Keratinocyte (primary cell): Measurements from ENCODE around the gene PITPNC1. TPM values are rescaled to one million over a fixed set of nuclear protein-coding genes. Genes with fewer than 3 reads are reported as not detected.

ENCODE experiments used
- DNase-seq: peaks from one replicate; pipeline ENCODE4 v3.0.0-alpha.2; 2011; ENCODE audit warnings: low read depth, missing footprints, low spot score
- FAIRE-seq: peaks from 2 replicates; lab custom pipeline; 2011; peaks lifted over from hg19 to GRCh38; lab: Jason Lieb, UNC
- H2AFZ ChIP-seq: 2 replicates; pipeline ENCODE4 v1.6.0; 2012; ENCODE audit warnings: low read length, control low read depth, inconsistent platforms; ENCODE audit not compliant: control insufficient read depth
- H3K27ac ChIP-seq: 2 replicates; pipeline ENCODE4 v1.5.1; 2011; ENCODE audit warnings: low read length; ENCODE audit not compliant: control insufficient read depth, insufficient read depth
- H3K27me3 ChIP-seq: 3 replicates; pipeline ENCODE4 v1.6.0; 2011; ENCODE audit warnings: low read length; ENCODE audit not compliant: control insufficient read depth, insufficient read depth; ENCODE audit errors: extremely low read depth
- H3K36me3 ChIP-seq, 2 experiments: 2 replicates in 1 of 2; 3 replicates in 1 of 2; pipeline ENCODE4 v1.5.1; 2011; ENCODE audit warnings: low read length in 2 of 2, mild to moderate bottlenecking in 1 of 2; ENCODE audit not compliant: control insufficient read depth in 2 of 2, insufficient read depth in 2 of 2; ENCODE audit errors: extremely low read depth in 1 of 2
- H3K4me1 ChIP-seq: 3 replicates; pipeline ENCODE4 v1.5.1; 2011; ENCODE audit warnings: low read length; ENCODE audit not compliant: control insufficient read depth, insufficient read depth; ENCODE audit errors: extremely low read depth
- H3K4me2 ChIP-seq: 3 replicates; pipeline ENCODE4 v1.6.0; 2011; ENCODE audit warnings: low read depth, low read length; ENCODE audit not compliant: control insufficient read depth, insufficient read depth; ENCODE audit errors: extremely low read depth
- H3K4me3 ChIP-seq, 3 experiments: fragments of 200-600 bp in 1 of 3; sonication (generic) in 1 of 3; 2 replicates in 2 of 3; 3 replicates in 1 of 3; pipeline ENCODE4 v1.5.1; 2011 to 2016; ENCODE audit warnings: low read length in 3 of 3, mild to moderate bottlenecking in 3 of 3, control low read depth in 2 of 3, inconsistent platforms in 1 of 3, low read depth in 1 of 3, mixed read lengths in 1 of 3, mixed run types in 1 of 3, moderate library complexity in 1 of 3; ENCODE audit not compliant: control insufficient read depth in 2 of 3, insufficient read depth in 2 of 3; ENCODE audit errors: extremely low read depth in 1 of 3
- H3K79me2 ChIP-seq: 2 replicates; pipeline ENCODE4 v1.6.0; 2012; ENCODE audit warnings: low read length; ENCODE audit not compliant: control insufficient read depth, insufficient read depth
- H3K9ac ChIP-seq: 3 replicates; pipeline ENCODE4 v1.6.0; 2011; ENCODE audit warnings: low read length; ENCODE audit not compliant: control insufficient read depth, insufficient read depth; ENCODE audit errors: extremely low read depth
- H3K9me1 ChIP-seq: 3 replicates; pipeline ENCODE4 v1.6.0; 2011; ENCODE audit warnings: low read length; ENCODE audit not compliant: control insufficient read depth, insufficient read depth; ENCODE audit errors: extremely low read depth
- H3K9me3 ChIP-seq: 2 replicates; pipeline ENCODE4 v1.5.1; 2012; ENCODE audit warnings: low read depth, low read length; ENCODE audit not compliant: control insufficient read depth
- H4K20me1 ChIP-seq: 3 replicates; pipeline ENCODE4 v1.6.0; 2011; ENCODE audit warnings: low read length; ENCODE audit not compliant: control insufficient read depth, insufficient read depth; ENCODE audit errors: extremely low read depth
- EZH2 ChIP-seq: IDR thresholded peaks from one replicate; pipeline ENCODE4 v1.6.1; 2012; ENCODE audit warnings: inconsistent platforms, mild to moderate bottlenecking, low read length, moderate library complexity
- dilution Hi-C: fragments of 300-500 bp; cut with MboI; formaldehyde crosslinking; loops from one replicate; pipeline ENCODE4 v1.7.0; 2020; ENCODE audit warnings: low sequenced_read_pairs; ENCODE audit not compliant: extremely low pct_ligation_motif_present
- polyA plus RNA-seq, 5 experiments: library from polyadenylated mRNA; depleted of rRNA in 3 of 5; stranded (reverse) in 3 of 5; stranded (forward) in 1 of 5; unstranded in 1 of 5; fragments of >200 nt; gene quantifications; 1 replicate in 1 of 5; 2 replicates in 3 of 5; 3 replicates in 1 of 5; pipeline versions ENCODE4 v1.2.1 to v1.2.3, GENCODE V29; 2011 to 2012; ENCODE audit warnings: missing spikeins in 2 of 5, low read depth in 1 of 5, low replicate concordance in 1 of 5
- TF ChIP-seq, protein P1 (sequence below), 3 experiments: IDR thresholded peaks in 1 of 3; conservative IDR thresholded peaks in 1 of 3; optimal IDR thresholded peaks in 1 of 3; 2 replicates in 2 of 3; 3 replicates in 1 of 3; pipeline versions ENCODE3 to v1.5.1; 2011; ENCODE audit warnings: low read length in 3 of 3, mild to moderate bottlenecking in 3 of 3, moderate library complexity in 2 of 3, control low read depth in 1 of 3, inconsistent platforms in 1 of 3; ENCODE audit not compliant: insufficient read depth in 2 of 3; ENCODE audit errors: extremely low read depth in 1 of 3

PITPNC1 gene
- polyA plus RNA-seq, 1 donor (not counting 4 experiments of a cell fraction or from before 2014, with no cell fraction given), result 24.8 TPM

DNA sequence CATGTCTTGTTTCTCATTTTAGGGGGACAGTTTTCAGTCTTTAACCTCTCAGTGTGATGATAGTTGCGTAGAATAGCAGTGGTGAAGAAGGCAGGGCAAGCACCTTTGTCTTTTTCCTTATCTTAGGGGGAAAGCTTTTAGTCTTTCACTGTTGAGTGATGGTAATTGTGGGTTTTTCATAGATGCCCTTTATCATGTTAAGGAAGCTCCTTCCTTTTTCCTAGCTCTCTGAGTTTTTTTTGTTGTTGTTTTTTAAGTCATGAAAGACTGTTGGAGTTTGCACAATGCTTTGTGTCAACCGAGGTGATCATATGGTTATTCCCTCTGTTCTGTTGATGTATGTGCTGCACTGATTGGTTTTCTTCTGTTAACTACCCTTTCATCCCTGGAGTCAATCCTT is 356.4 kb downstream of the PITPNC1 start:
- Histone ChIP-seq H3K9ac (no peak overlapping the region), H3K36me3 (peaks cover 13 to 35% of the 10 kb centered on the region in 2 experiments), H3K4me3 (no peak overlapping the region), H3K79me2 (peaks cover 22% of the 10 kb centered on the region), H3K27ac (no peak overlapping the region), H2AFZ (no peak overlapping the region), H3K9me3 (no peaks in the 10 kb centered on the region), H3K4me1 (no peaks in the 10 kb centered on the region), H3K4me2 (no peak overlapping the region), H3K27me3 (no peaks in the 10 kb centered on the region), H3K9me1 (no peaks in the 10 kb centered on the region), H4K20me1 (no peaks in the 10 kb centered on the region)
- dilution Hi-C loops, result no loop called here
- no peak for FAIRE-seq
- TF ChIP-seq, protein P1, sequence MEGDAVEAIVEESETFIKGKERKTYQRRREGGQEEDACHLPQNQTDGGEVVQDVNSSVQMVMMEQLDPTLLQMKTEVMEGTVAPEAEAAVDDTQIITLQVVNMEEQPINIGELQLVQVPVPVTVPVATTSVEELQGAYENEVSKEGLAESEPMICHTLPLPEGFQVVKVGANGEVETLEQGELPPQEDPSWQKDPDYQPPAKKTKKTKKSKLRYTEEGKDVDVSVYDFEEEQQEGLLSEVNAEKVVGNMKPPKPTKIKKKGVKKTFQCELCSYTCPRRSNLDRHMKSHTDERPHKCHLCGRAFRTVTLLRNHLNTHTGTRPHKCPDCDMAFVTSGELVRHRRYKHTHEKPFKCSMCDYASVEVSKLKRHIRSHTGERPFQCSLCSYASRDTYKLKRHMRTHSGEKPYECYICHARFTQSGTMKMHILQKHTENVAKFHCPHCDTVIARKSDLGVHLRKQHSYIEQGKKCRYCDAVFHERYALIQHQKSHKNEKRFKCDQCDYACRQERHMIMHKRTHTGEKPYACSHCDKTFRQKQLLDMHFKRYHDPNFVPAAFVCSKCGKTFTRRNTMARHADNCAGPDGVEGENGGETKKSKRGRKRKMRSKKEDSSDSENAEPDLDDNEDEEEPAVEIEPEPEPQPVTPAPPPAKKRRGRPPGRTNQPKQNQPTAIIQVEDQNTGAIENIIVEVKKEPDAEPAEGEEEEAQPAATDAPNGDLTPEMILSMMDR (optimal IDR thresholded peaks at IDR 0.05 in 1 of 3, IDR thresholded peaks at IDR 0.05 in 1 of 3, conservative IDR thresholded peaks at IDR 0.05 in 1 of 3; ENCODE audit: extremely low read depth in 1 of 3, insufficient read depth in 2 of 3, low read length in 3 of 3), result no peak
- DNase-seq, result no peak

DNA sequence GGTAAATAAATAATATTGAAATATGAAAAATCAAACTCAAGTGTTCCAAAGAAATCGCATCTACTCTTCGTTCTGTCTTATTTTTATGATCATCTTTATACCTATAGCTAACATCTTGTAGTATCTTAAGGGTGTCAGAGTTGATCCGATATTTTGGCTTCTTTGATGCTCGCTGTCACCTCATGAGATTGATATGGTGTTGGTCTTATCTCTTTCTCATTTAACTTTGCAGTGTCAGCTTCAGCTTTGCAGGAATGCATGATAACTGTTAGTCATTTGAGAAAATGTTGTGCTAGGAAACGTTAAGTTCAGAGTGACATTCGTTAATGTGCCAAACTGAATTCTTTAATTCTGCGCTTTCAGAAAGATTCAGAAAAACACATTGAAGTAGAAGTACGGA is 360.1 kb downstream of the PITPNC1 start:
- Histone ChIP-seq H3K79me2 (peaks cover 8% of the 10 kb centered on the region), H3K4me2 (no peak overlapping the region), H3K27me3 (no peaks in the 10 kb centered on the region), H3K4me3 (no peak overlapping the region), H3K9me1 (no peaks in the 10 kb centered on the region), H3K4me1 (no peaks in the 10 kb centered on the region), H3K36me3 (peaks cover 17 to 22% of the 10 kb centered on the region in 2 experiments), H3K27ac (no peak overlapping the region), H4K20me1 (no peaks in the 10 kb centered on the region), H2AFZ (no peak overlapping the region), H3K9ac (no peak overlapping the region), H3K9me3 (no peaks in the 10 kb centered on the region)
- TF ChIP-seq, protein P1 (optimal IDR thresholded peaks at IDR 0.05 in 1 of 3, IDR thresholded peaks at IDR 0.05 in 1 of 3, conservative IDR thresholded peaks at IDR 0.05 in 1 of 3; ENCODE audit: extremely low read depth in 1 of 3, insufficient read depth in 2 of 3, low read length in 3 of 3), result no peak
- no peak for TF ChIP-seq EZH2
- FAIRE-seq (no peak), DNase-seq (no peak)
- dilution Hi-C loops, result no loop called here
